Loucy (cell line): ENCODE measurements around the gene ACADVL.

Experiments
- H2AFZ ChIP-seq: fragments of 200-600 bp; sonication (generic); 2 replicates; pipeline ENCODE4 v1.6.0; 2016; ENCODE audit warnings: antibody characterized with exemption, mild to moderate bottlenecking, low read length, moderate library complexity
- H3F3A ChIP-seq: fragments of 200-600 bp; 2 replicates; pipeline ENCODE4 v1.6.0; 2016; ENCODE audit warnings: antibody characterized with exemption, low read depth, mild to moderate bottlenecking
- H3K27me3 ChIP-seq: fragments of 200-600 bp; sonication (generic); 2 replicates; pipeline ENCODE4 v1.6.1; 2014; ENCODE audit warnings: low read length, mild to moderate bottlenecking; ENCODE audit not compliant: insufficient read depth, poor library complexity, severe bottlenecking
- H3K36me3 ChIP-seq: fragments of 200-600 bp; sonication (generic); 2 replicates; pipeline ENCODE4 v1.6.1; 2016; ENCODE audit warnings: low read length; ENCODE audit not compliant: insufficient read depth
- H3K4me1 ChIP-seq: fragments of 200-600 bp; sonication (generic); 2 replicates; pipeline ENCODE4 v1.5.1; 2014; ENCODE audit warnings: low read length, mild to moderate bottlenecking; ENCODE audit not compliant: insufficient read depth, poor library complexity, severe bottlenecking
- H3K4me2 ChIP-seq: fragments of 200-600 bp; sonication (generic); 2 replicates; pipeline ENCODE4 v1.6.0; 2014; ENCODE audit warnings: antibody characterized with exemption, low read length, low read depth, mild to moderate bottlenecking; ENCODE audit not compliant: poor library complexity, severe bottlenecking
- H3K4me3 ChIP-seq: fragments of 200-600 bp; sonication (generic); 2 replicates; pipeline ENCODE4 v1.5.1; 2014; ENCODE audit warnings: low read length, mild to moderate bottlenecking, mixed read lengths; ENCODE audit not compliant: poor library complexity, severe bottlenecking
- H3K79me2 ChIP-seq: fragments of 200-600 bp; sonication (generic); 2 replicates; pipeline ENCODE4 v1.6.1; 2014; ENCODE audit warnings: low read length; ENCODE audit not compliant: insufficient read depth
- H3K9ac ChIP-seq: fragments of 200-600 bp; sonication (generic); 2 replicates; pipeline ENCODE4 v1.6.0; 2014; ENCODE audit warnings: mild to moderate bottlenecking, low read depth, low read length, moderate library complexity; ENCODE audit not compliant: poor library complexity, severe bottlenecking
- H3K9me2 ChIP-seq: fragments of 200-600 bp; sonication (generic); replicated peaks from 2 replicates; pipeline ENCODE4 v1.6.1; 2016; ENCODE audit warnings: low read depth, low read length, mixed read lengths
- H3K9me3 ChIP-seq: fragments of 200-600 bp; sonication (generic); 2 replicates; pipeline ENCODE4 v1.6.1; 2014; ENCODE audit warnings: mild to moderate bottlenecking, antibody characterized with exemption, low read length, low read depth; ENCODE audit not compliant: insufficient read depth
- H4K20me1 ChIP-seq: fragments of 200-600 bp; sonication (generic); 2 replicates; pipeline ENCODE4 v1.6.0; 2014; ENCODE audit warnings: antibody characterized with exemption, low read length, mild to moderate bottlenecking; ENCODE audit not compliant: insufficient read depth, poor library complexity, severe bottlenecking
- CTCF ChIP-seq: fragments of 200-600 bp; sonication (generic); conservative IDR thresholded peaks from 2 replicates; pipeline ENCODE4 v1.5.1; 2014; ENCODE audit warnings: mild to moderate bottlenecking, antibody characterized with exemption, low read length
- EZH2phosphoT487 ChIP-seq: fragments of 200-600 bp; IDR thresholded peaks from 2 replicates; pipeline ENCODE4 v1.6.1; 2018; ENCODE audit warnings: antibody characterized with exemption, mild to moderate bottlenecking, moderate library complexity, borderline replicate concordance

The ACADVL gene

DNA sequence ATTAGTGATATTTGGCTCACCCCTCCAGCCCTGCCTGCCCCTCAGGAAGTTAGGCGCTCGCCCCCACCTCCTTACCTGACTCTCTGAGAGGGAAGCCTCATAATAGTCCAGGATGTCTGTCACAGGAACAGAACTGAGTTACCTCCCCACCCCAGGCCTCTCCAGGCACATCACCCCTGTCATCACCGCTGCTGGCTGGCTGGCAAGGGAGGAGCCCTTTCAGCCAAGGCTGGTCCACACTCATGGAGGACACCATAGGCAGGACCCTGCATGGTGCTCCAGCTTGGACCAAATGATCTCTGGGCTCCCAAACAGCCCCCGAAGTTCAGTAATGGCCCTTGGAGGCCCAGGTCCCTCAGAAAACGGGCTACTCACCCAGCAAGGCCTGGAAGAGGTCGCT, 1.6 kb upstream of the ACADVL start:
- peaks cover 33% of the 10 kb centered on the region; the same call in 1 of the 2 replicates for H3K79me2 ChIP-seq
- peak overlapping the region; percentile 62; the same call in 1 of the 2 replicates for H2AFZ ChIP-seq
- peaks cover 18% of the 10 kb centered on the region for H4K20me1 ChIP-seq
- H3K4me1 ChIP-seq: peaks cover 56% of the 10 kb centered on the region
- H3K36me3 ChIP-seq: peaks cover 12% of the 10 kb centered on the region; the same call in 1 of the 2 replicates
- no peaks in the 10 kb centered on the region for H3K9me3 ChIP-seq
- no peak for TF ChIP-seq EZH2phosphoT487
- no peak for TF ChIP-seq CTCF
- no peaks in the 10 kb centered on the region for H3K9me2 ChIP-seq
- H3K4me3 ChIP-seq: peak overlapping the region; percentile 71
- peak overlapping the region; percentile 73 for H3K9ac ChIP-seq
- H3K27me3 ChIP-seq: no peaks in the 10 kb centered on the region
- H3K4me2 ChIP-seq: peak overlapping the region; percentile 98
- peaks cover 3% of the 10 kb centered on the region; the same call in 1 of the 2 replicates for H3F3A ChIP-seq

GRCh38 chr17:7218758-7219157, 980 bp upstream of the ACADVL start:
- Histone ChIP-seq H3K9me3 (no peaks in the 10 kb centered on the region), H3K4me3 (peak overlapping the region; percentile 86), H3F3A (peaks cover 3% of the 10 kb centered on the region; the same call in 1 of the 2 replicates), H3K27me3 (no peaks in the 10 kb centered on the region), H3K4me2 (peak overlapping the region; percentile 98), H3K9ac (peak overlapping the region; percentile 85), H2AFZ (no peak overlapping the region), H3K79me2 (peaks cover 28% of the 10 kb centered on the region; the same call in 1 of the 2 replicates), H3K4me1 (peaks cover 51% of the 10 kb centered on the region), H4K20me1 (peaks cover 18% of the 10 kb centered on the region), H3K9me2 (no peaks in the 10 kb centered on the region), H3K36me3 (peaks cover 18% of the 10 kb centered on the region; the same call in 1 of the 2 replicates)
- TF ChIP-seq CTCF (no peak), EZH2phosphoT487 (no peak)

DNA sequence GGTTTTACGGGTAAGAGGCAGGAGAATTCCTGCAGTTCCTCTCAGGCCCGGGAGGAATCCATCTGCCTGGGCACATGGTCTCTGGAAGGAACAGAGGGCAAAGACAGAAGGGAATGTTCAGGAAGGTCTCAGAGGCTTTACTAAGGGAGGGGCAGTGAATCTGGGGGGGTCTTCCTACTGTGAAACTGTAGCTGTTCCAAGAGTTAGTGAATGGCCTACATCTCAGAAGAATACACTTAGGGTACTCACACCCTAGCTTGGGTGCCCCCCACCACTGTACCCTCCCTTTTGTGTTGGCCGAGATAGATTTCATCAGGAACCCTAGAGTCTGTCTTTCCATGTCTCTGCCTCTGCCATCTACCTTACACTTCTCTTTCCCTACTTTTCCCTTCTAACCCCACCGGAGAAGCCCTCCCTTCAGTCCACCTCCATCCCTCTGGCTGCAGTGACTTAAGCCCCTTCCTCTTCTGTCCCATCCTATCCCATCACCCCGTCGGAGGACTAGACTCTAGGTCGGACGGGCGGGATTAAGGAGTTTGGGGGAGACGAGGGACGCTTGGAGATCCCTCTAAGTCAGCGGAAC, 418 bp upstream of the ACADVL start:
- peak overlapping the region; percentile 98 for H3K4me2 ChIP-seq
- H3K27me3 ChIP-seq: no peaks in the 10 kb centered on the region
- TF ChIP-seq EZH2phosphoT487 (no peak), CTCF (no peak)
- H3K4me1 ChIP-seq: peaks cover 48% of the 10 kb centered on the region
- peaks cover 28% of the 10 kb centered on the region; the same call in 1 of the 2 replicates for H3K79me2 ChIP-seq
- peak overlapping the region; percentile 86 for H3K4me3 ChIP-seq
- H3K9ac ChIP-seq: peak overlapping the region; percentile 85
- H3F3A ChIP-seq: peaks cover 3% of the 10 kb centered on the region; the same call in 1 of the 2 replicates
- H3K9me3 ChIP-seq: no peaks in the 10 kb centered on the region
- H4K20me1 ChIP-seq: peaks cover 18% of the 10 kb centered on the region
- H2AFZ ChIP-seq: peak overlapping the region; percentile 94
- H3K9me2 ChIP-seq: no peaks in the 10 kb centered on the region
- peaks cover 23% of the 10 kb centered on the region; the same call in 1 of the 2 replicates for H3K36me3 ChIP-seq
